Measurements from ENCODE around the gene NBPF1. TPM values are rescaled to one million over a fixed set of nuclear protein-coding genes. Genes with fewer than 3 reads are reported as not detected.

Gene NBPF1
- total RNA-seq, 1 experiment from 2014 or later = 27.7 TPM

GRCh38 chr1:16614361-16615252 is 1.2 kb upstream of the NBPF1 start:
- H3T11ph ChIP-seq (ENCODE audit: low read length) = no peak overlapping the region
- H3K56ac ChIP-seq (ENCODE audit: insufficient read length, low read depth, low read length) = no peak overlapping the region
- H3K9me3 ChIP-seq (ENCODE audit: control insufficient read depth, low read depth, low read length) = no peaks in the 10 kb centered on the region
- Mint-ChIP-seq H3K27ac (no peak overlapping the region), H3K36me3 (ENCODE audit: insufficient read depth in 1 of 3, low read depth in 3 of 3) (no peaks in the 10 kb centered on the region), H3K9me3 (no peaks in the 10 kb centered on the region), H3K27me3 (ENCODE audit: low read depth) (no peaks in the 10 kb centered on the region), H3K4me3 (no peak overlapping the region), H3K4me1 (no peaks in the 10 kb centered on the region)
- no peak overlapping the region for H2AK5ac ChIP-seq (ENCODE audit: insufficient read length, low read length)
- no peak overlapping the region for H2BK12ac ChIP-seq (ENCODE audit: insufficient read length, low read depth, low read length)
- H2AFZ ChIP-seq (ENCODE audit: low read length) = no peak overlapping the region
- no peak overlapping the region for H2BK20ac ChIP-seq (ENCODE audit: low read depth, low read length, poor library complexity, severe bottlenecking)
- H3K14ac ChIP-seq (ENCODE audit: insufficient read depth, low read length) = no peak overlapping the region
- H4K5ac ChIP-seq (ENCODE audit: insufficient read length, low read depth, low read length) = no peak overlapping the region
- no peaks in the 10 kb centered on the region for H4K20me1 ChIP-seq (ENCODE audit: control insufficient read depth, insufficient read depth, insufficient read length)
- no peak overlapping the region for H3K23ac ChIP-seq (ENCODE audit: insufficient read length, low read depth, low read length)
- H3K27ac ChIP-seq (ENCODE audit: insufficient read length, low read depth, low read length) = no peak overlapping the region
- H2BK15ac ChIP-seq (ENCODE audit: low read depth, low read length) = no peak overlapping the region
- no CpG with 5 or more reads among the region's 11 CpGs for WGBS (ENCODE audit: extremely low coverage, insufficient read length, low lambda C conversion rate)
- no peak overlapping the region for H3K9ac ChIP-seq (ENCODE audit: extremely low read depth, insufficient read length, low read length)
- no peaks in the 10 kb centered on the region; the same call in 1 of the 2 replicates for H3K4me1 ChIP-seq (ENCODE audit: insufficient read depth, low read length)
- H3K23me2 ChIP-seq (ENCODE audit: insufficient read length, low read depth, low read length, poor library complexity, severe bottlenecking) = peaks cover 15% of the 10 kb centered on the region
- no peak overlapping the region for H3K4ac ChIP-seq (ENCODE audit: low read depth, low read length)
- peaks cover 6% of the 10 kb centered on the region; the same call in 1 of the 2 replicates for H3K27me3 ChIP-seq (ENCODE audit: insufficient read depth, low read length)
- H2BK5ac ChIP-seq (ENCODE audit: insufficient read length, low read length) = no peak overlapping the region
- peak; percentile 45 for DNase-seq
- H3K4me2 ChIP-seq (ENCODE audit: insufficient read depth, insufficient read length, low read length) = no peak overlapping the region
- H3K79me2 ChIP-seq (ENCODE audit: insufficient read depth, low read length) = no peaks in the 10 kb centered on the region
- no peak overlapping the region for H3K18ac ChIP-seq (ENCODE audit: insufficient read length, low read depth, low read length)
- H2BK120ac ChIP-seq (ENCODE audit: low read depth, low read length, poor library complexity, severe bottlenecking) = no peak overlapping the region
- no peak overlapping the region for H4K8ac ChIP-seq (replicated peaks; ENCODE audit: insufficient read length, low read depth, low read length)
- no peak overlapping the region for H4K91ac ChIP-seq (ENCODE audit: insufficient read length, low read depth, low read length)
- TF ChIP-seq CTCF (conservative IDR thresholded peaks at IDR 0.05) = no peak
- H3K79me1 ChIP-seq (ENCODE audit: insufficient read depth, low read depth, low read length, poor library complexity, severe bottlenecking) = no peaks in the 10 kb centered on the region
